HG03135 (cell line): ENCODE data around the gene NUP93.

Experiments used
- ATAC-seq: cut with Tn5 transposase; IDR thresholded peaks from one replicate; pipeline ENCODE4 v1.9.1; 2021; ENCODE audit warnings: mild to moderate bottlenecking, moderate library complexity; ENCODE audit not compliant: unreplicated experiment

The NUP93 gene

DNA sequence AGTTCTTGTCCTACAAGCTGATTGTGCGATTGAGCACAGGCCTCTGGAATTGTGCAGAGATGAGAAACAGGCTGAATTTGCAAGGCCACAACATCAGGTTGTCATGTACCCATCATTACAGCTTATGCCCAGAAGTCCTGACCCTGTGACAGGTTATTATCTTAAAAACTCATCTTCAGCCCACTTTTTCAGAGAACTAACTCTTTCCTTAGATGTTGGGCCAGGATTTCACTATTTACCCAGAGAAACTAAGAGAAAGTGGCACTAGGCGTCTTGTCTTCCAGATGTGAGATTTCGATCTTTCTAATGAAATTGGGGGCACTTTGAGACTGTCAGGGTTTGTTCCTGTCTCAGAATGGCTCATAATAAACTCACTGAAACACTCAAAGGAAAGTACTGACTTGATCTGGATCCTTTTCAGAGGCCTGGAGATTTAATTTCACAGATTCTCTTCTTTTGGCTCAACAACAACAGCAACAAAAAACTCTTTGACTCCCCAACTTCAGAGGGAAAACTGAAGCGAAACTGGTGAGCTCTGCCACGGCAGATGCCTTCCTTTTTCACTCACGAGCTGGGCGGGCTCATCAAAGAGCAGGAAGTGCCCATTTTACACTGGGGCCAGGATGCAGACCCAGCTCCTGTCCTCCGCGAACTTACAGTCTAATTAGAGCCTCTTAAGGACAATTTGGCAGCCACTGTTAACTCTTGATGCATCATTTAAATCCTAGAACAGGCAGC is 117.4 kb downstream of the NUP93 start:
- no peak for ATAC-seq

DNA sequence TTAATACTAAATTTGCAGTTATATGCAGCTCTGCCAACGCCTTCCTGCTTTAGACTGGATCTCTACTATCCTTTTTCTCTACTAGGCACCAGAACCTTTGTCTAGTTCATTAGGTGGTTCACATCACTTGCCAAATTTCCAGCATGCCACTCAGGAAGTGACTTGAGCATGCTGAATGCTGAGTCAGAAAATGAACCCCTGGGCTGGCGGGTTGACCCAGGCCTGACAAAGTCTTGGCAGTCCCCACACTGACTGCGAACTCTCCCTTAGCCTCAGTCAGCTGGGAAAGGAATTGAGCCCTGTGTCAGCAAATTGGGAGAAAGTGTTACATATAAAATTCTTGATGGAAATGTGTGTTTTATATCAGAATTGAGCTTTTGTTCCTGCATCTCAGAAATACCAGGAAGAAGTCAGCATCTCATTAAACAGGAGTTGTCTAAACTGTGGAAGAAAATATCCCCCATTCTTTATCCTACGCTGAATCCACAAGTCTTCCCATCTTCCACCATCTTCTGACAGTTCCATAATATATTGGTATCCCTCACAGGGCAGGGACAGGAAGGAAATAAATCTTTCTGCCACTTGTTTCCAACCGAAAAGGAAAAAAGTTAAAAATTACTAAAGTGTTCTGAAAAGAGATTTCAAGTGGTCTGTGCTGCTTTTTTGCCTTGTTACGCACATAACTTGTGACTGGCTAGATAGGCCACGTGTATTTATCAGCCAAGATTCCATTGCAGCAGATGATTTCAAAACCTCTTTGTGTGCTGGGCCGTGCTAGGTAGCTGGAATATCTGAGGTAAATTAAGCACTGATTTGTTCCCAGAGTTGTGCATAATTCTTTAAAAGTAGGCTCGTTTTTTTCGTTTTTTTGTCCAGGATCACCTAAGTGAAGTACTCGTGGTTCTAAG is 118.4 kb downstream of the NUP93 start:
- no peak for ATAC-seq

DNA sequence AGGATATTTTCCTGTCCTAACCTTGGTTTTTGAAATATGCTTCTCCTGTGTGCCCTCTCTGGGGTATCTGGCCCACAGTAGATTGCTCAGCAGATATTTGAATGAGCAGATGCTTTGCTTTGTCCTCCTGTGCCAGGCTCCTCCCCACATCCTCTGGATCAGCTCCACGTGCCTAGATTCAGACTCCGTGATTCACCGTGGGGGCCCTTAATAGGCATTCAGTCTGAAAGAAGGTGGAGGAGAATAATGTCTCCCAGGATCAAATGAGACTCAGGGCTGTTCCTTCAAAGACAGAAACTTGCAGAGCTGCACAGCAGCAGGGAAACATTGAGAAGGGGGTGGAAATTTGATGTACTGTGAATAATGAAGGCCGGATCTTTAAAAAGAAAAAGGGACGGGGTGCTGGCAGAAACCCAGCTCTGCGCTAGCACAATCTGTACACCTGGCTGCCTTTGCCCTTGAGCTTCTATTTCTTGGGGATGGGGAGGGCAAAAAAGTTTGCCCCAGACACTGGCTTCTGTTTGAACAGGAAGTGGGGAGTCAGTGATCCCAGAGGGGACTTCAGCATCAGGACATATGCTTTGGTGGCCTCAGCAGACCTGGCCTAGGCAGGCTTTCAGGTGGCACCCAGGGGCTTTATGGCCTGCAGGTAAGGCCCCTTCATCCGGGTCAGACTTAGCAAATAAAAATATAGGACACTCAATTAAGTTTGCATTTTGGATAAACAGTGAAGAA is 119.2 kb downstream of the NUP93 start:
- ATAC-seq, result no peak

GRCh38 chr16:56849690-56850680 is 120.1 kb downstream of the NUP93 start:
- no peak for ATAC-seq

DNA sequence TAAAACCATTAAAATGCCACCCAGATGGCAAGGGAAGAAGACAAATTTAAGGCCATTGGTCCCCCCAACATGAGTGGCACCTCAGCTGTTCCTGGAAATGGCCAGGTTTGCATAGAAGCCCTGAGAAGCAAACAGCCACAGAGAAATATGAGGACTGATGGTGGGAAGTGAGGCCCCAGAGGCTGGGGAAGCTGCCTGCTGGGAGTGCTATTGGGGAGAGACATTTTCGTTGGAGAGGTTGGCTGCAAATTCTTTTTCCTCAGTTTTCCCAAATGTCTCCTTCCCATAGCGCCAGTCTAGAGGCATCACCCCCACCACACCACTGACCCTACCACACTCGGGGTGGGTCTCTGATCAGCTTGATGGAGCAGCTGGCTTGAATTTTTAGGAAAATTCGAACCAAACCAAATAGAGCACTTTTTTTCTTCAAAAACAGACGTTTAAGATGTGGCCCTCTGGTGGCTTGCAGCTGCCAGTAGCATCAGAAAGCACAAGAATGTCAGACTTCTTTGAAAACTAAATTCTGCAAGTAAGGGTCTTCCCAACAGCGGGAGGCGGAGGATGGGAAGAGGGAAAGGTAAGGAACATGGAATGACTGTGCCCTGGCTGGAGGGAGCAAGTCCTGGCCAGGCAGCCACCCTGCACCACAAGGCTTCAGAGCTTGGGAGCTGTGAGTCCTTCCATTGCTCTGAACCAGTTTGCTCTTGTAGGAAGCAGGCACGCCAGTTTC is 121.9 kb downstream of the NUP93 start:
- no peak for ATAC-seq

DNA sequence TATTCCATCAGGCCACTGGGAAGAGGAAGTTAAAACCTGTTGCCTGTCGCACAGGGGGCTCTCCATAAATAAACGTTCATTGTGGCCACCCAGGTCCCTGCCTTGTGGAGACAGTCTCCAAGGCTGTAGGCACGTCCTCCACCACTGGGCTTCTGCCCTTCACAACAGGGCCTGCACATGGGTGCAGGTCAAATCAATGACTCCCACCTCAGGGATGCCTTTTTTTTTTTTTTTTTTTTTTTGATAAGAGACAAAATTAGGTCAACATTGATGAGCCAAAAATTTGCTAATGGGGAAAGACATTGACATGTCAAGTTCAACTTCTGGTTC is 122.4 kb downstream of the NUP93 start:
- no peak for ATAC-seq

DNA sequence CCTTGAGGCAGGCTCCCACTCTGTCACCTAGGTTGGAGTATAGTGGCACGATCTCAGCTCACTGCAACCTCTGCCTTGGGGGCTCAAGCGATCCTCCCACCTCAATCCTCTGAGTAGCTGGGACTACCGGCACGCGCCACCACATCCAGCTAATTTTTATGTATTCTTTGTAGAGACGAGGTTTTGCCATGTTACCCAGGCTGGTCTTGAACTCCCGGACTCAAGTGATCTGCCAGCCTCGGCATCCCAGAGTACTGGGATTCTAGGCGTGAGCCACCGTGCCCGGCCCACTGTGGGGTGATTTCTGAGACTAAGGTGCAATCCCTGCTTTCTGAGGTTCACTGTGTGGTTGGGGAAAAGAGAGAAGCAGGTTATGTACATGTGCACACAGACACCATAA is 123.0 kb downstream of the NUP93 start:
- no peak for ATAC-seq

- no peak for ATAC-seq
These were observed 125.3 kb downstream of the NUP93 start for GRCh38 chr16:56855201-56855600.

- no peak for ATAC-seq
These were observed 126.0 kb downstream of the NUP93 start for GRCh38 chr16:56855946-56856345.

DNA sequence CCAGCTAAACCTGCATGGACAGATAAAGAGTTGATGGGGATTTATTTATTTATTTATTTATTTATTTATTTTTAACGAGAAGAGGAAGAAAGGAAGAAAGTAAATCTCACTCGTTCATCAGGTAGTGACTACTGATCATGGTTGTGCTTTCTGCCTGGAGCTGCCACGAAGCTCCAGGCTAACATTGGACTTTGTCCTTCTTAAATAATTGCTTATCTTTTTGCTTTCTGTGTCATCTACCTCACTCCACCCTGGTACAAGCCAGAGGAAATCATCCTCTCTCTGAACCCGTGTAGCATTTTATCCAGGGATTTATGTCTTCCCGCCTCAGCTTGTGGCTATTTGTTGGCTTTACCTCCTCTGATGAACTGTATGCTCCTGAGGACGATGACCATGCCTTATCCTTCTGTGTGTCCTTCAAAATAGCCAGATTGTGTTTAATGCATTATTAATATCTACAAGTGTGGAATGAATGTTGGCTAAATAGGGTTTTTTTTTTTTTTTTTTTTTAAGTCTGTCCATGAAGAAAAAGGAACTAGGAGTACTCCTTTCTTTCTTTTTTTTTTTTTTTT is 127.0 kb downstream of the NUP93 start:
- no peak for ATAC-seq

GRCh38 chr16:56858374-56858773 is 128.4 kb downstream of the NUP93 start:
- ATAC-seq, result no peak

DNA sequence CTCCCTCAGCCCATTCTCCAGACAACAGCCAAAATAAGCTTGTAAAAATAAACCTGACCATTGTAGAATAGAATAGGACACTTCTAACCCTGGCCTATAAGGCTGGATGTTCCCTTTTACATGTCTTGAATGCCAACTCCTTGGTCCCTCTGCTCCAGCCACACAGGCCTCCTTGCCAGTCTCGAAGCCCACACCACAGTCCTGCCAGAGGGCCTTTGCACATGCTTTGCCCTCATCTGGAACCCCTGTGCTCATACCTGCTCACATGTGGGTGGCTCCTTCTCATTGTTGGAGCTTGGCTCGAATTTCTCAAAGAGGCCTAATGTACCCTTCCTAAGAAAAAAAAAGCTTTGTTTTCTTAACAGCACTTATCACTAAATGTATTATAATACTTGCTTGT is 129.7 kb downstream of the NUP93 start:
- ATAC-seq, result no peak

- ATAC-seq, result no peak
These were observed 130.5 kb downstream of the NUP93 start for GRCh38 chr16:56860226-56861020.

- ATAC-seq, result no peak
These were observed 131.2 kb downstream of the NUP93 start for GRCh38 chr16:56861092-56861610.

DNA sequence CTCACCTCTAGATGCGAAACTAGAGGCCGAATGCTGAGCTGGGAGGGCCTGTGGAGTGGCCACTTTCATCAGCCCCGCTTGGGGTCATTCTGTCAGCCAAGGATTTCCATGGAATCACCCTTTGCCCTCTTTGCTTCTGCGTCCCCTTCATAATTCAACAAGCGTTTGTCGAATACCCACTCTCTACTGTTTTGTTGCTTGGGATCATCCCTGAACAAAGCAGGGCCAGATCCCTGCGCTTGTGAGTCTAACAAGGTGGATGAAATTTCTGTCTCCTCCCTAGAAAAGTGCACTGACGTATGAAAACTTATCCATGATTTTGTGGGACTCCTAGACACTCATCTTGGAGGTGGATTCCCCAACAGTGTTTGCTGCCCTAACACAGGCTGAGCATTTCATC is 131.8 kb downstream of the NUP93 start:
- ATAC-seq, result no peak

- ATAC-seq, result no peak
These were observed 132.8 kb downstream of the NUP93 start for GRCh38 chr16:56862776-56863175.

DNA sequence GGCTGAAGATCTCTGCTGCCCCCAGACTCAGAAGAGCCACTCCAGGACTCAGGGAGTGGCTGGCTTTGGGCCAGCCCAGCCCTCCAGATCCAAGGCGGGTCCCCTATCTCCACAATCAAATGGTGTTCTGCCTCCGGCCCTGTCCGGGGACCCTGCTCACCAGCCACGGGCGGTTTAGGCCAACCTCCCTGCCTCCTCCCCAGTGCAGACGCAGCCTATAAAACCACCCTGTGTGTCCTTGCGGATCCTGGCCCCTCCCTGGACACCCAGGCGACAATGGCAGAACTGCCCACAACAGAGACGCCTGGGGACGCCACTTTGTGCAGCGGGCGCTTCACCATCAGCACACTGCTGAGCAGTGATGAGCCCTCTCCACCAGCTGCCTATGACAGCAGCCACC is 135.0 kb downstream of the NUP93 start, which contains the start of gene SLC12A3:
Gene SLC12A3 (plus strand): TSS at position 248 of the 400 bp plus-strand sequence. CDS start 29 bp downstream, at position 277.
- no peak for ATAC-seq

- ATAC-seq, result no peak
These were observed 135.6 kb downstream of the NUP93 start for GRCh38 chr16:56865394-56866062.
